GM12875 (cell line): ENCODE data around the gene ADH1B.

Source experiments
- H3K4me3 ChIP-seq: one replicate; pipeline ENCODE4 v1.5.1; 2011; ENCODE audit warnings: low read depth, low read length, control low read depth
- TF ChIP-seq, protein P1 (sequence below): IDR thresholded peaks from 2 replicates; pipeline ENCODE4 v1.5.1; 2011; ENCODE audit warnings: low read depth, mild to moderate bottlenecking, control low read depth, inconsistent platforms, low read length, moderate library complexity, borderline replicate concordance; ENCODE audit not compliant: insufficient read depth

Gene ADH1B

DNA sequence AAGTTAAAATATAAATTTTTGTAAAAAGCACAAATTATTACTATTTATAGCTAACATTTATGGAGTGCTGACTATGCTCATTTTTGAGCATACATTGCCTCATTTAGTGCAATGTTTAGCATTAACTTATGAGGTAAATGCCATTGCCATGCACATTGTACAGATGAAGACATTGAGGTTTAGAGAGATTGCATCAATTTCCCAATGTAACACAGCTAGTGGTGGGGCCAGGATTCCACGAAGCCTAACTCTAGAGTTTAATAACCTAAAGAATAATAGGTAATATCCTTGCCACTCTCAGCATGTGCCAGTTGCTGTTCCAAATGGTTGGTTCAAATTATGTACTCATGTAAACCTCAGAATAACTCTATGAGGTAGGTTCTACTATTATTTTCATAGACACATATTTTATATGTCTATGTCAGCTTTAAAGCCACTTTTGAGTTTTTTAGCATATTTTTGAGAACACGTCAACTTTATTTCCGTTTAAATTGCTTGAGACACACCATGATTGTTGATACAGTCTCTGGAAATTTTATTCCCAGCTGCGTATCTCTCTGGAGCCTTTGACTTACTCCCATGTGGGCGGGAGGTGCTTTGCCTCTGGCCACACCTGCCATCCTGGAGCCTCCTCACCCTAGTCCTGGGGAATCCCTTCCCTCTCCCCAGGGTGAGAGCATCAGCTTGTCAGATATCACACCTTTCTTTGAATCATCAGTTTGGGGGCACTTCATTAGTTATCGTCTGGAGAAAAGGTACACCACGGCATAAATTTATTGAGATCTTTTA, 19.6 kb downstream of the ADH1B start:
- H3K4me3 ChIP-seq = no peak overlapping the region
- TF ChIP-seq, protein P1, sequence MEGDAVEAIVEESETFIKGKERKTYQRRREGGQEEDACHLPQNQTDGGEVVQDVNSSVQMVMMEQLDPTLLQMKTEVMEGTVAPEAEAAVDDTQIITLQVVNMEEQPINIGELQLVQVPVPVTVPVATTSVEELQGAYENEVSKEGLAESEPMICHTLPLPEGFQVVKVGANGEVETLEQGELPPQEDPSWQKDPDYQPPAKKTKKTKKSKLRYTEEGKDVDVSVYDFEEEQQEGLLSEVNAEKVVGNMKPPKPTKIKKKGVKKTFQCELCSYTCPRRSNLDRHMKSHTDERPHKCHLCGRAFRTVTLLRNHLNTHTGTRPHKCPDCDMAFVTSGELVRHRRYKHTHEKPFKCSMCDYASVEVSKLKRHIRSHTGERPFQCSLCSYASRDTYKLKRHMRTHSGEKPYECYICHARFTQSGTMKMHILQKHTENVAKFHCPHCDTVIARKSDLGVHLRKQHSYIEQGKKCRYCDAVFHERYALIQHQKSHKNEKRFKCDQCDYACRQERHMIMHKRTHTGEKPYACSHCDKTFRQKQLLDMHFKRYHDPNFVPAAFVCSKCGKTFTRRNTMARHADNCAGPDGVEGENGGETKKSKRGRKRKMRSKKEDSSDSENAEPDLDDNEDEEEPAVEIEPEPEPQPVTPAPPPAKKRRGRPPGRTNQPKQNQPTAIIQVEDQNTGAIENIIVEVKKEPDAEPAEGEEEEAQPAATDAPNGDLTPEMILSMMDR = no peak

DNA sequence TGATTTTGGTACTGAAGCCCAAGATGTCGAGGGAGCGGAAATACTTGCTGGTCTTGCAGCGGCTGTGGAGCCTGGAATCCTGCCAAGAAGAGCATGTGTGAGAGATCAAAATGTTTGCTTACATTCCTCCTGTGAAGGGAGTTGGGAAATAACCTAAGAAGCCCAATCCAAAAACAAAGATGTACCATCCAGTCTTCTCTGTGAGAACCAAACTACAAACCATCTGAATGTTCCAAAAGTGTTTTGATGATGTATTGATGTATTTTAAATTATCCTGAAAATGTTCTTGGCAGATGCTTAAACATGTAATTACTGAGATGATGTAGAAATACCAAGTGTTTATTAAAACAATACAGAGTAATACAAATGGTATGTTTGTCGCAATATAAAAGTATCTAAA, 20.3 kb downstream of the ADH1B start:
- no peak overlapping the region for H3K4me3 ChIP-seq
- TF ChIP-seq, protein P1 = no peak

DNA sequence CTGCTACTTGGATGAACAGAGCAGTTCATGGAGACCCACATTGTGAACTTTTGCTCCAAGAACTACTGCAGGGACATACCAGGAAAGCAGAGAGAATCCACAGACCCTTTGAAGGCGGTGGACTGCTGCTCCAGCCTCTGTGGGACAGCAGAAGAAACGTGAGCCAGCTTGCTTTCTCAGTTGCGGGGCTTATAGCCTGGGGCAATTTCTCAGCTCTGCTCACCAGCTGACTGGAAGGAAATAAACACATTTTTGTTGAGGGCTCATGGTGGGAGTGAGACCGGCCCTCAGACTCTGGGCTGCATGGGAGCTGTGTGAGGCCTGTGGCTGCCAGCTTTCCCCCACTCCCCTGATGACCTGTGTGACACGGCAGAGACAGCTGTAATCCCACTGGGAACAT, 27.8 kb downstream of the ADH1B start:
- H3K4me3 ChIP-seq = no peak overlapping the region
- TF ChIP-seq, protein P1 = no peak

DNA sequence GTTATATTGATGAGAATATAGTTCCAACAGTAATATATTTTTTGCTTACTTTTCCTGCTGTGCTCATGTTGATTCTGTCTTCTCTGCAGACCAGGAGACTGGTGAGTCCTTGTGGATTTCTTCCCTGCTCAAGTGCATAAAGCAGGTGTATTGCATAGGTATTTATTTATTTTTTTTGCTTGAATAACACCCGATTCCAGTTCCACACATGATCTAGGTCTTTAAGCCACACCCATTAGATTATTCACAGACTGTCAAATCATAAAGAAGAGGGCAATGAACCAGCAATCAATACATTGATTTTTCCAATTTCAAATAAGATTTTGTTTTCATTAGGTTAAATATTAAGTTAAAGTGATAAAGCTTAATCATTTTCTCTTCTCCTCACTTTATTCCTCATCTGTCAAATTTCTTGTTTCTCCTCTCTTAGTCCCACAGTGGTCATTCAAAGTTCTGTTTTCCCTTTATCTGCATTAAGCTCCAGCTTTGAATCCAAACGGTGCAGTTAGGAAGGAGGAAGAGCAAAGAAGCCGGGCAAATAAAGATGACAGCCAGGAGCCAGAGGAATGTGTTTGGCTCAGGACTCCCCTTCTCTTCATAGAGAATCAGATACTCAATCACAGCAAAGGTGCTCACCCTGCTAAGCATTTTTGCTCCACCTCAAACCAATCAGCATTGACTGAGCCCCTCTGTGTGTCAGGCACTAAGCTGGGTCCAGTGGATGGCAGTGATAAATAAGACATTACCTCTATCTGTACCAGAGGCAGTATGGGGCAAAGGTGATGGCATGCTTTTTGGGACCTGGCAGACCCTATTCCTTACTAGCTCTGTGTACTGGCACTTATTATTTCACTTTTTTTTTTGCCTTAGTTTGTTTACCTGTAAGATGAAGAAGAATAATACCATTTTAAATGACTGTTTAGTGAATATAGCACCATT, 30.1 kb downstream of the ADH1B start, which contains the start of gene ADH1A:
Gene ADH1A (minus strand): TSS at position 138 of the 939 bp plus-strand sequence. CDS start 71 bp downstream, at position 67.
- TF ChIP-seq, protein P1 = no peak
- no peak within 1 kb of the TSS for H3K4me3 ChIP-seq

DNA sequence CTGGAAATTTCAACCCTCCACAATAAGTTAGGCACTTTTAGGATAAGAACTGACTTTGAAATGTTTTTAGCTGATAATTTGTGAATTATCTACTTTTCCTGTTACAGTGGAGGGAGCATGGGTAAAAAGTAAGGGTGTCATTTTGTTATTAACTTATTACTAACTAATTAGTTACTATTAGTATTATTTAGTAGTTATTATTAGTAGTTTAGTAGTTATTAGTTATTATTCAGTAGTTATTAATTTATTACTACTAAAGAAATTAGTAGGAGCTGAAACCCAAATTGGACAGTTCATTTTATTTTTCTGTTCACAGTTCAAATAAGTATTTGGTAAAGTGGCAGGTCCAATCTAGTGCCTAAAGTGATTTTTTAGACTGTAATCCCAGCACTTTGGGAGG, 35.8 kb downstream of the ADH1B start:
- no peak overlapping the region for H3K4me3 ChIP-seq
- TF ChIP-seq, protein P1 = no peak

DNA sequence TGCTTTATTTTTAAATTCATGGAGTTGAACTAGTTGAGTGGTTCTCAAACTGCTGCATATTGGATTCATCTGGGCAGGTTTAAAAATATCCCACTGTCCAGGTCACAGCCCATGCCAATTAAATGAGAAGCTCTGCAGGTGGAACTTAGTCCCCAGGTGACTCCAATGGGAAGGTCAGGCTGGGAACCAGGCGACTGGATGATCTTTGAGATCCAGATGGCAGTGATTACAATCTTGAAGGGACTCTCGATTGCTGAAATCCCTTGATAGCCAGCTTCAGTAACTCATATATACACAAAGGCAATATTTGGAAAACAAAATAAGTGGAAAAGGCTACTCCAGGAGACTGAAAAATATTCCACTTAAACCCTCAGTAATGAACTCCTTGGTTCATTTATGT, 38.5 kb downstream of the ADH1B start:
- no peak overlapping the region for H3K4me3 ChIP-seq
- TF ChIP-seq, protein P1 = no peak
